GM04503 (cell line): ENCODE results near the gene AEN.

Experiments
- DNase-seq: peaks from one replicate; pipeline ENCODE4 v3.0.0-alpha.2; 2012; ENCODE audit warnings: low read depth

Gene AEN

GRCh38 chr15:88678755-88679154 lies 57.6 kb downstream of the AEN start:
- DNase-seq, result no peak

- no peak for DNase-seq
These were observed 59.3 kb downstream of the AEN start for GRCh38 chr15:88680241-88681001.

- DNase-seq, result no peak
These were observed 60.6 kb downstream of the AEN start for GRCh38 chr15:88681610-88682221.
